WERI-Rb-1 (cell line): ENCODE measurements around the gene CCNQ.
A peak's percentile ranks its signal among the peaks of the same experiment; 100 is the strongest.

Experiments
- DNase-seq: peaks from one replicate; pipeline ENCODE4 v3.0.0-alpha.2; 2020
- H3K27ac ChIP-seq: fragments of 250-450 bp; sonication (Bioruptor Pico); 2 replicates; pipeline ENCODE4 v1.5.1; 2020; ENCODE audit warnings: mild to moderate bottlenecking, moderate library complexity
- H3K27me3 ChIP-seq: fragments of 250-450 bp; sonication (Bioruptor Pico); 2 replicates; pipeline ENCODE4 v1.5.1; 2021; ENCODE audit warnings: mild to moderate bottlenecking, low read depth, moderate library complexity; ENCODE audit not compliant: insufficient read depth, severe bottlenecking
- H3K36me3 ChIP-seq: fragments of 250-450 bp; sonication (Bioruptor Pico); 2 replicates; pipeline ENCODE4 v1.5.1; 2020; ENCODE audit warnings: mild to moderate bottlenecking, moderate library complexity
- H3K4me3 ChIP-seq: 2 replicates; pipeline ENCODE4 v1.5.1; 2011; ENCODE audit warnings: low read depth, mild to moderate bottlenecking, control low read depth, low read length
- H3K9me3 ChIP-seq: fragments of 250-450 bp; sonication (Bioruptor Pico); 2 replicates; pipeline ENCODE4 v1.5.1; 2021; ENCODE audit warnings: mild to moderate bottlenecking, moderate library complexity; ENCODE audit not compliant: severe bottlenecking
- TF ChIP-seq, protein P1 (sequence below): IDR thresholded peaks from 2 replicates; pipeline ENCODE4 v1.5.1; 2011; ENCODE audit warnings: low read depth, mild to moderate bottlenecking, control low read depth, inconsistent platforms, low read length

CCNQ gene

DNA sequence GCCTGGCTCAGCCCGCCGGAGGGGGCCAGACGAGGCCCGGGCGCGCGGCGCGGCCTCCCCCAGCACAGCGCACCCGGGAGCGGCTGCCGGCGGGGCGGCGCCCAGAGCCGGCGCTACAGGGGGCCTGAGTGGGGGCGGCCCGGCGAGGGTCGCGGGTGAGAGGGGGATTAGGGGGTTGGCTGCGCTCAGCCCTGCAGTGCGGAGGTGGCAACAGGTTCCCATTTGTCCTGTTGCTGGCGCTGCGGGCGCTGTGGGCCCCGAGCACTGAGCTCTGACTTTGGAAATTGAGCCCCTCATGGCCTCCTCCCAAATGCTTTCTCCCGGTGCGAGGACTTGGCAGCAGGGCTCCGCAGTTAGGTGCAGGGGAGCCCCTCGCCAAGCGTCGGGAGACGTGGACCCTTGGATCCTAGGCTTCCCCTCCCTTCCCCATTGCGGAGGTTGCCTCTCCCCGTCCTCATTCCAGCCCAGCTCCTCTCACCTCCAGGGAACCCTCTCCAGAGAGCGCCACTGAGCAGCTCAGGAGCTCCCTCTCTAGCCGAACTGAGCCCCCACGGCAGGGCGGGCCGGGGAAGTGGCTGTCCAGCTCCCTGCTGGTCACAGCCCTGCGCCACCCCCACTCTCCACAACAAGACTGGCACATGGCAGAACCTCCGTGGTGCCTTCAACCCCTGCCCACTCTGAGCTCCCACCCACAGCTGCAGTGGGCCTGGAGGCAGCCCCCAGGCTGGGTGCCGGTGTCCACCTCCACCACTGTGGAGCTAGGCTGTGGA, 45.6 kb upstream of the CCNQ start:
- Histone ChIP-seq H3K27ac (peak overlapping the region; percentile 13; the same call in 1 of the 2 replicates), H3K27me3 (peaks cover 29% of the 10 kb centered on the region), H3K36me3 (no peaks in the 10 kb centered on the region), H3K4me3 (peak overlapping the region; percentile 51), H3K9me3 (no peaks in the 10 kb centered on the region)
- TF ChIP-seq, protein P1, sequence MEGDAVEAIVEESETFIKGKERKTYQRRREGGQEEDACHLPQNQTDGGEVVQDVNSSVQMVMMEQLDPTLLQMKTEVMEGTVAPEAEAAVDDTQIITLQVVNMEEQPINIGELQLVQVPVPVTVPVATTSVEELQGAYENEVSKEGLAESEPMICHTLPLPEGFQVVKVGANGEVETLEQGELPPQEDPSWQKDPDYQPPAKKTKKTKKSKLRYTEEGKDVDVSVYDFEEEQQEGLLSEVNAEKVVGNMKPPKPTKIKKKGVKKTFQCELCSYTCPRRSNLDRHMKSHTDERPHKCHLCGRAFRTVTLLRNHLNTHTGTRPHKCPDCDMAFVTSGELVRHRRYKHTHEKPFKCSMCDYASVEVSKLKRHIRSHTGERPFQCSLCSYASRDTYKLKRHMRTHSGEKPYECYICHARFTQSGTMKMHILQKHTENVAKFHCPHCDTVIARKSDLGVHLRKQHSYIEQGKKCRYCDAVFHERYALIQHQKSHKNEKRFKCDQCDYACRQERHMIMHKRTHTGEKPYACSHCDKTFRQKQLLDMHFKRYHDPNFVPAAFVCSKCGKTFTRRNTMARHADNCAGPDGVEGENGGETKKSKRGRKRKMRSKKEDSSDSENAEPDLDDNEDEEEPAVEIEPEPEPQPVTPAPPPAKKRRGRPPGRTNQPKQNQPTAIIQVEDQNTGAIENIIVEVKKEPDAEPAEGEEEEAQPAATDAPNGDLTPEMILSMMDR, result peak; percentile 75
- DNase-seq, result peak; percentile 89

DNA sequence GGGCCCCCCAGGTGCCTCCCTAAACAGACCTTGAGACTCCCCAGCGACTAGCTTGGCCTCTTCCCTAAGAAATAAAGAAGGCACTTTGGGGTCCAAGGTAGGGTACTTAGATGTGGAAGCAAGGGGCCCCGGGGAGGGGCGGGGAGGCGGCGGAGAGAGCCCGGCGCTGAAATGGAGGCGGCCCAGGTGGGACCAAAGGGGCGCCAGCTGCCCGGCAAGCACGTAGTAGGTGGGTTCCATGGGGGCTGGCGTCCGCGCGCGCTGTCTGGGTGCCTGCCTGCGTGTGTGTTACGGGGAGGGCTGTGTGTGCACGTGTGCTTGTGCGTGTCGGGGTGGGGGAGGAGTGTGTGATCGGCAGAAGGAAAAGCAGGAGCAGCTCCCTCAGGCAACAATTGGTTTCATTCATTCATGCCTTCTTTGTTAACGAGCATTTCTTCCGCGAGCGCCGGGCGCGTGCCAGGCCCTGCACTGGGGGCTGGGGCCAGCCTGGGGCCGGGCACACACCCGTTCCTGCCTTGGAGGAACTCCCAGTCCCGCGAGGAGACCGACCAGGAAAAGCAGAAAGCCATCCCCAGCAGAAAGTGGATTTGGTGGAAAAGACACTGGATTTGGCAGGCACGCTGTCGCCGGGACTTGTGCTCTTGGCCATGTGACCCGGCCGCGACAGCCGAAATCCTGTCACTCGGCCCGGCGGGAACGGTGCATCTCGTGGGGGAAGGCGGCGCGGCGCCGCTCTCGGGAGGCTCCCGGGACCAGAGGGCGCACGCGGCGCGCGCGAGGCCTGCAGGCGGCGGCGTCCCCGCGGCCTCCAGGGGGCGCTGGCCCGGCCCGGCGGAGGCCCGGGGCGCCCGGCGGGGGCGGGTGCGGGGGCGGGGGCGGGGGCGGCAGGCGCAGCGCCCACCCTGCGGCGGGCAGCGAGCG, 44.8 kb upstream of the CCNQ start:
- Histone ChIP-seq H3K27ac (no peak overlapping the region), H3K27me3 (peaks cover 29% of the 10 kb centered on the region), H3K4me3 (peak overlapping the region; percentile 41), H3K9me3 (no peaks in the 10 kb centered on the region), H3K36me3 (no peaks in the 10 kb centered on the region)
- TF ChIP-seq, protein P1, result peak; percentile 47
- peak; percentile 51 for DNase-seq

DNA sequence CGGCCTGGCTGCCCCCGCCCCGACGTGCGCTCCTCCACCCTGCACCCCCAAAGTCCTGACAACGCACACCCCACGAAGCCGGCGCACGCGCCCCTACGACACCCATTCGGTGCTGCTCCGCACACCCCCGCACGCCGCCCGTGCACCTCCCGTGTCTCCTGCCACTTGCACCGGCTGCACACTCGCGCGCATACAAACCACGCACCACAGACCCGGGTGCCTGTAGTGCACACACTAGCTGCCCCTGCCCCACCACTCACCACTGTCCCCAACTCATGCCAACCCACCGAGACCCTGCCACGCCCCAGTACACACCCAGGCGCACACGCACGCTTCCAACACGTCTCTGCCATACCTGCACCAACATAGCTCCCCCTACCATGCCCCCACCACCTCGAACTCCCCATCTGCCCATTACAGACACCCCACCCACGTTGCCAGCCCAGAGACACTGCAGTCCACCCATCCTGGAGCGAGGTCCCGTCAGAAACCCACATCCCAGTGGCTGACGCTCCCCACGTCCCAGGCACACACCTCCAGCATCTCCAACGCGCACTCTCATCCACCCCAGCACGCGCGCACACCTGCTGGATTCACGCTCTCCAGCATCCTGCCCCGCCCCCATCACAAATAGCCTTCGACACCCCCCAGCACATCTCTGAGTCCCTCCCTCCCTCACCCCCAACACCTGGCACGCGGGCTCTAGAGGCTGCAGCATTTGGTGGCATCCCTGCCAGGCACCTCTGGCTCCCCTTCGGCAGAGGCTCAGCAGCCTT, 43.9 kb upstream of the CCNQ start:
- Histone ChIP-seq H3K36me3 (no peaks in the 10 kb centered on the region), H3K27me3 (peaks cover 33% of the 10 kb centered on the region), H3K9me3 (no peaks in the 10 kb centered on the region), H3K27ac (no peak overlapping the region), H3K4me3 (peak overlapping the region; percentile 41)
- TF ChIP-seq, protein P1, result no peak
- DNase-seq, result peak; percentile 19

DNA sequence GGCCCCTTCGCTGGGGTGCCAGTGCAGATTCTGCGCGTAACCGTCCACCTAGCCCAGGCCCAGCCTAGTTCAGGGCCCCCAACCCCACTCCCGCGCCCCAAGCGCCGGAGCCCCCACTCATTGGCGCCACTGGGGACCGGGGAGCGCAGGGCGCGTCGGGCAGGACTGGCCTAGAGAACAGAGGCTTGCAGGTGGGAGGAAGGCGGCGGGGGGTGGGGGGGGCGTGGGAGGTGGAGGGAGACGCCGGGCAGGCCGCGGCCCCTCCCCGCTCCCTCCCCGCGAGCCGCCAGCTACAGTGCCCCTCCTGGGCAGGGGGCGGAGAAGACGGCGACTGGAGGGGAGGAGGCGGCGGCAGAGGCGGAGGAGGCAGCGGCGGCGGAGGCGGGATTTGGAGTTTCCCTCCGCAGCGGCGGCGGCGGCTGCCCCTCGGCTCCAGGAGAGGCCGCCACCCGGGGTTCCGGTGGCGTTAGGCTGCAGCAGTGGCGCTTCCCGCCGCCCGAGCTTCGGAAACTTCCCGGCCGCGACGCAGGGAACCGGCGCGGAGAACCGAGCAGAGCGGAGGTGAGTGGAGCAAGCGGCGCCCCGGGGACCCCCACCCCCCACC, 43.2 kb upstream of the CCNQ start:
- TF ChIP-seq, protein P1, result no peak
- Histone ChIP-seq H3K4me3 (peak overlapping the region; percentile 41), H3K9me3 (no peaks in the 10 kb centered on the region), H3K27me3 (peaks cover 35% of the 10 kb centered on the region), H3K36me3 (no peaks in the 10 kb centered on the region), H3K27ac (no peak overlapping the region)
- DNase-seq, result peak; percentile 67

DNA sequence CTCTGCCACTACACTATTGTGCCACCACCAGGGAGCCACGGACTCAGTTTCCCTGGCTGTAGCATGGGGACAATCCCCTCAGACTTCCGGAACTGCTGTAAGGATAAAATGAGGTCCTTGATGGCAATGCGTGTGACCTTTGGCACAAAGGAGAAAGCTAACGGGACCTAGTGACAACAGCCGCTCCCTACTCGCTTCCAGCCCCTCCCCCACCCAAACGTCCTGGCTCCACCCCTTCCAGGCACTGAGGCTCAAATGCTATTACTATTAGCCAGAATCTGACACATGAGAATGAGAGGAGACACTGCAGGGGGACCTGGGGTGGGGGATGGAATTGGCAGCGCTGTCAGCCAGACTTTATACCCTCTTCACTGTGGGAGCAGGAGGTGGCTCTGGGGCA, 42.7 kb upstream of the CCNQ start:
- no peaks in the 10 kb centered on the region for H3K36me3 ChIP-seq
- no peak for DNase-seq
- peaks cover 35% of the 10 kb centered on the region for H3K27me3 ChIP-seq
- H3K9me3 ChIP-seq, result no peaks in the 10 kb centered on the region
- H3K4me3 ChIP-seq, result peak overlapping the region; percentile 41
- H3K27ac ChIP-seq, result no peak overlapping the region
- TF ChIP-seq, protein P1, result no peak
